Midbrain (tissue), 1 donor: ENCODE results near the gene LARGE1.

Experiments used
- DNase-seq: peaks from one replicate; lab custom pipeline; 2025; lab: John Stamatoyannopoulos, UW

Gene LARGE1

GRCh38 chr22:33521879-33522665, 398.2 kb downstream of the LARGE1 start:
- DNase-seq, result no peak

- DNase-seq, result no peak
Measured at GRCh38 chr22:33520904-33521780, 399.1 kb downstream of the LARGE1 start.

- DNase-seq, result no peak
Measured at GRCh38 chr22:33519974-33520903, 400.0 kb downstream of the LARGE1 start.

- DNase-seq, result peak; percentile 55
Measured at GRCh38 chr22:33519071-33519973, 401.0 kb downstream of the LARGE1 start.

GRCh38 chr22:33518405-33518804, 401.9 kb downstream of the LARGE1 start:
- no peak for DNase-seq

GRCh38 chr22:33515795-33516194, 404.5 kb downstream of the LARGE1 start:
- DNase-seq, result no peak

GRCh38 chr22:33513388-33514338, 406.6 kb downstream of the LARGE1 start:
- no peak for DNase-seq

- DNase-seq, result no peak
Measured at GRCh38 chr22:33512908-33513307, 407.4 kb downstream of the LARGE1 start.

GRCh38 chr22:33510429-33510904, 409.8 kb downstream of the LARGE1 start:
- no peak for DNase-seq

- no peak for DNase-seq
Measured at GRCh38 chr22:33504941-33505625, 415.2 kb downstream of the LARGE1 start.

- no peak for DNase-seq
Measured at GRCh38 chr22:33496112-33496511, 424.2 kb downstream of the LARGE1 start.

- DNase-seq, result no peak
Measured at GRCh38 chr22:33493476-33494205, 426.6 kb downstream of the LARGE1 start.

- DNase-seq, result no peak
Measured at GRCh38 chr22:33492210-33492651, 428.0 kb downstream of the LARGE1 start.

- DNase-seq, result no peak
Measured at GRCh38 chr22:33487041-33487716, 433.1 kb downstream of the LARGE1 start.

- no peak for DNase-seq
Measured at GRCh38 chr22:33481550-33481949, 438.7 kb downstream of the LARGE1 start.

GRCh38 chr22:33477120-33478111, 442.9 kb downstream of the LARGE1 start:
- DNase-seq, result no peak
